SU-DHL-6 (cell line): ENCODE data around the gene C1orf232.

ENCODE experiments used
- H2AFZ ChIP-seq: fragments of 200-600 bp; sonication (generic); 2 replicates; pipeline ENCODE4 v1.6.1; 2014; ENCODE audit warnings: low read depth, mild to moderate bottlenecking, moderate library complexity, mixed read lengths, antibody characterized with exemption, low read length; ENCODE audit not compliant: severe bottlenecking
- H3F3A ChIP-seq: fragments of 200-600 bp; shearing (Covaris generic); 2 replicates; pipeline ENCODE4 v1.6.0; 2016; ENCODE audit warnings: antibody characterized with exemption, mild to moderate bottlenecking; ENCODE audit not compliant: insufficient read depth
- H3K27ac ChIP-seq: fragments of 200-600 bp; sonication (generic); 2 replicates; pipeline ENCODE4 v1.5.1; 2016; ENCODE audit warnings: low read depth, mild to moderate bottlenecking, low read length, moderate library complexity, mixed read lengths
- H3K27me3 ChIP-seq: fragments of 200-600 bp; sonication (generic), shearing (Covaris generic); 2 replicates; pipeline ENCODE4 v1.6.0; 2014; ENCODE audit warnings: mild to moderate bottlenecking, low read length
- H3K36me3 ChIP-seq: fragments of 200-600 bp; sonication (generic); 2 replicates; pipeline ENCODE4 v1.6.1; 2014; ENCODE audit warnings: mild to moderate bottlenecking, low read length, mixed read lengths
- H3K4me2 ChIP-seq: fragments of 300-600, 200-600 bp; shearing (Covaris generic), sonication (generic); 2 replicates; pipeline ENCODE4 v1.6.0; 2014; ENCODE audit warnings: low read length, low read depth, mild to moderate bottlenecking; ENCODE audit not compliant: poor library complexity, severe bottlenecking
- H3K4me3 ChIP-seq: fragments of 200-600 bp; sonication (generic); 2 replicates; pipeline ENCODE4 v1.5.1; 2014; ENCODE audit warnings: antibody characterized with exemption, low read length, mild to moderate bottlenecking, mixed read lengths; ENCODE audit not compliant: insufficient read depth, poor library complexity, severe bottlenecking
- H3K79me2 ChIP-seq: fragments of 200-600 bp; sonication (generic); 2 replicates; pipeline ENCODE4 v1.6.1; 2014; ENCODE audit warnings: mild to moderate bottlenecking, low read length, moderate library complexity; ENCODE audit not compliant: insufficient read depth
- H3K9ac ChIP-seq: fragments of 200-600 bp; sonication (generic); 2 replicates; pipeline ENCODE4 v1.7.0; 2014; ENCODE audit warnings: mild to moderate bottlenecking, low read length
- H3K9me2 ChIP-seq: fragments of 200-600 bp; sonication (generic); replicated peaks from 2 replicates; pipeline ENCODE4 v1.6.1; 2014; ENCODE audit warnings: low read length; ENCODE audit not compliant: insufficient read depth
- H3K9me3 ChIP-seq: fragments of 200-600 bp; sonication (generic); 2 replicates; pipeline ENCODE4 v1.6.1; 2014; ENCODE audit warnings: low read length, mixed read lengths; ENCODE audit not compliant: insufficient read depth
- H4K20me1 ChIP-seq: fragments of 200-600 bp; sonication (generic); 2 replicates; pipeline ENCODE4 v1.6.1; 2014; ENCODE audit warnings: low read depth, mild to moderate bottlenecking, antibody characterized with exemption, low read length, moderate library complexity, mixed read lengths
- CTCF ChIP-seq: fragments of 200-600 bp; sonication (generic); IDR thresholded peaks from one replicate; pipeline ENCODE4 v1.5.1; 2017; ENCODE audit warnings: antibody characterized with exemption, mild to moderate bottlenecking, low read length, moderate library complexity; ENCODE audit not compliant: insufficient read depth, poor library complexity, severe bottlenecking
- EZH2phosphoT487 ChIP-seq: fragments of 200-600 bp; sonication (generic), shearing (Covaris generic); conservative IDR thresholded peaks from 2 replicates; pipeline ENCODE4 v1.6.1; 2018; ENCODE audit warnings: mild to moderate bottlenecking, antibody characterized with exemption, low read length, moderate library complexity, mixed read lengths

Gene C1orf232

GRCh38 chr1:26130695-26131094, 38.1 kb downstream of the C1orf232 start:
- Histone ChIP-seq H3K27me3 (no peaks in the 10 kb centered on the region), H3F3A (peaks cover 10% of the 10 kb centered on the region), H3K79me2 (no peaks in the 10 kb centered on the region), H4K20me1 (no peaks in the 10 kb centered on the region), H3K9ac (no peak overlapping the region), H3K9me2 (no peaks in the 10 kb centered on the region), H3K9me3 (no peaks in the 10 kb centered on the region), H3K27ac (no peak overlapping the region), H2AFZ (no peak overlapping the region), H3K4me2 (no peak overlapping the region), H3K36me3 (peaks cover 2% of the 10 kb centered on the region; the same call in 1 of the 2 replicates), H3K4me3 (no peak overlapping the region)
- no peak for TF ChIP-seq EZH2phosphoT487
- TF ChIP-seq CTCF, result no peak

GRCh38 chr1:26129778-26130177, 39.0 kb downstream of the C1orf232 start:
- Histone ChIP-seq H3K27ac (no peak overlapping the region), H3K9me2 (no peaks in the 10 kb centered on the region), H2AFZ (no peak overlapping the region), H3K9ac (no peak overlapping the region), H3K27me3 (no peaks in the 10 kb centered on the region), H3K4me3 (no peak overlapping the region), H3K4me2 (no peak overlapping the region), H3K79me2 (no peaks in the 10 kb centered on the region), H3F3A (peaks cover 14% of the 10 kb centered on the region), H4K20me1 (no peaks in the 10 kb centered on the region), H3K9me3 (no peaks in the 10 kb centered on the region), H3K36me3 (peaks cover 7% of the 10 kb centered on the region; the same call in 1 of the 2 replicates)
- TF ChIP-seq EZH2phosphoT487 (no peak), CTCF (no peak)

GRCh38 chr1:26127235-26128163, 41.3 kb downstream of the C1orf232 start:
- Histone ChIP-seq H3K36me3 (peaks cover 21% of the 10 kb centered on the region), H3K79me2 (no peaks in the 10 kb centered on the region), H3K9me3 (no peaks in the 10 kb centered on the region), H3K27me3 (no peaks in the 10 kb centered on the region), H3K4me2 (peak overlapping the region; percentile 60), H3K4me3 (no peak overlapping the region), H3K9me2 (no peaks in the 10 kb centered on the region), H3F3A (peaks cover 14% of the 10 kb centered on the region), H3K9ac (no peak overlapping the region), H2AFZ (no peak overlapping the region), H4K20me1 (no peaks in the 10 kb centered on the region), H3K27ac (no peak overlapping the region)
- TF ChIP-seq CTCF, result no peak
- TF ChIP-seq EZH2phosphoT487, result no peak
